ENCODE results near the gene L2HGDH. TPM values are rescaled to one million over a fixed set of nuclear protein-coding genes. Genes with fewer than 3 reads are reported as not detected.

Gene L2HGDH
- total and polyA plus RNA-seq, 10 of the 15 experiments (the other 5 are each of a cell fraction or from before 2014, with no cell fraction given), result 2.6 to 18.3 (median 13.5) TPM

- Histone ChIP-seq H3K27me3 (replicated peaks in 1 of 2; ENCODE audit: control insufficient read depth in 2 of 2, insufficient read depth in 2 of 2, low read length in 1 of 2) (no peaks in the 10 kb centered on the region), H3K36me3 (ENCODE audit: control insufficient read depth in 2 of 2, insufficient read depth in 2 of 2, low read length in 1 of 2) (no peaks in the 10 kb centered on the region), H3K79me2 (ENCODE audit: control insufficient read depth, insufficient read depth, low read length) (no peaks in the 10 kb centered on the region), H2AFZ (ENCODE audit: control insufficient read depth, low read depth, low read length) (no peak overlapping the region), H3K4me3 (no peak overlapping the region), H3K9ac (ENCODE audit: control insufficient read depth, insufficient read depth, low read length) (no peak overlapping the region), H3K27ac (ENCODE audit: control insufficient read depth, insufficient read depth) (no peak overlapping the region), H3K4me2 (ENCODE audit: control insufficient read depth, insufficient read depth) (no peak overlapping the region), H3K4me1 (ENCODE audit: control insufficient read depth, insufficient read depth, low read length) (no peaks in the 10 kb centered on the region), H4K20me1 (ENCODE audit: control insufficient read depth, insufficient read depth) (no peaks in the 10 kb centered on the region), H3K9me3 (replicated peaks; ENCODE audit: control insufficient read depth, insufficient read depth, low read length) (no peaks in the 10 kb centered on the region)
- ChIA-PET SMC1A (ENCODE audit: uncharacterized antibody, unreplicated experiment) (interaction anchor here (0.6 to 1.4 kb wide), 4 partner anchors 58 to 435 kb away, joined by 3 to 4 read pairs (median 3); no protein-coding TSS in a partner anchor), CTCF (interaction anchor here (0.6 to 1.4 kb wide), 7 partner anchors 9 to 408 kb away, joined by 3 to 6 read pairs (median 4); partner anchors contain the start of gene NEMF), RAD21 (ENCODE audit: unreplicated experiment) (no interaction called here), POLR2A (no interaction called here)
- DNase-seq (ENCODE audit: low read depth, low spot score) (no peak), FAIRE-seq (no peak), ATAC-seq (no peak)
- intact Hi-C loops (cut with micrococcal nuclease; ENCODE audit: unreplicated experiment), result no loop called here
- no peak for TF ChIP-seq JUNB (IDR thresholded peaks at IDR 0.05)
- TF ChIP-seq BCLAF1 (IDR thresholded peaks at IDR 0.05), result no peak
- no peak for TF ChIP-seq NFXL1 (IDR thresholded peaks at IDR 0.05; ENCODE audit: borderline replicate concordance)
- no peak for TF ChIP-seq EED (IDR thresholded peaks at IDR 0.05; ENCODE audit: low read depth)
- TF ChIP-seq MTA2 (IDR thresholded peaks at IDR 0.05; ENCODE audit: low read depth), result no peak
- TF ChIP-seq JUND (IDR thresholded peaks at IDR 0.05; ENCODE audit: low read depth, low read length), result no peak
- TF ChIP-seq MEF2B (IDR thresholded peaks at IDR 0.05; ENCODE audit: partially characterized antibody, poor library complexity, severe bottlenecking), result no peak
- TF ChIP-seq IRF4 (IDR thresholded peaks at IDR 0.05; ENCODE audit: low read depth, low read length), result no peak
- no peak for TF ChIP-seq TAF1 (IDR thresholded peaks at IDR 0.05; ENCODE audit: borderline replicate concordance, low read depth, low read length)
- no peak for TF ChIP-seq NR2F1 (conservative IDR thresholded peaks at IDR 0.05)
- no peak for TF ChIP-seq TCF7 (IDR thresholded peaks at IDR 0.05; ENCODE audit: borderline replicate concordance)
- TF ChIP-seq ZNF217 (IDR thresholded peaks at IDR 0.05), result no peak
- TF ChIP-seq PKNOX1 (IDR thresholded peaks at IDR 0.05), result no peak
- no peak for TF ChIP-seq SIX5 (IDR thresholded peaks at IDR 0.05; ENCODE audit: low read depth, low read length, severe bottlenecking)
- TF ChIP-seq HSF1 (IDR thresholded peaks at IDR 0.05; ENCODE audit: low read depth, low read length), result no peak
- TF ChIP-seq SIN3A (IDR thresholded peaks at IDR 0.05; ENCODE audit: low read depth, low read length), result no peak
- no peak for TF ChIP-seq PBX3 (IDR thresholded peaks at IDR 0.05; ENCODE audit: insufficient replicate concordance, low read depth, low read length)
- WGBS (ENCODE audit: insufficient coverage, insufficient replicate concordance, low lambda C conversion rate, missing lambda C conversion rate), result 91% methylated on average over 3 of the region's 3 CpGs
- in situ Hi-C loops (cut with MboI), result no loop called here
- BruUV-seq (replicated peaks), result no TSS peak
Observed at GRCh38 chr14:50260072-50260471, 52.0 kb downstream of the L2HGDH start.
